Ishikawa (cell line): Measurements from ENCODE around the gene C1orf210.

Experiments
- CEBPB ChIP-seq: IDR thresholded peaks from 2 replicates; pipeline ENCODE4 v1.6.1; 2012
- CREB1 ChIP-seq: IDR thresholded peaks from 2 replicates; pipeline ENCODE4 v1.6.1; 2012; ENCODE audit warnings: low read depth
- EGR1 ChIP-seq: IDR thresholded peaks from 2 replicates; pipeline ENCODE4 v1.6.1; 2012
- EP300 ChIP-seq: IDR thresholded peaks from 2 replicates; pipeline ENCODE4 v1.6.1; 2012; ENCODE audit warnings: borderline replicate concordance
- FOXM1 ChIP-seq: IDR thresholded peaks from 2 replicates; pipeline ENCODE4 v1.6.1; 2012; ENCODE audit warnings: low read depth, borderline replicate concordance
- NFIC ChIP-seq: IDR thresholded peaks from 2 replicates; pipeline ENCODE4 v1.6.1; 2012
- RAD21 ChIP-seq: IDR thresholded peaks from 2 replicates; pipeline ENCODE4 v1.6.1; 2012; ENCODE audit warnings: low read depth
- TAF1 ChIP-seq: IDR thresholded peaks from 2 replicates; pipeline ENCODE4 v1.6.1; 2012; ENCODE audit warnings: low read depth, mild to moderate bottlenecking
- TCF12 ChIP-seq: IDR thresholded peaks from 2 replicates; pipeline ENCODE4 v1.6.1; 2012; ENCODE audit warnings: low read depth
- TEAD4 ChIP-seq: IDR thresholded peaks from 2 replicates; pipeline ENCODE4 v1.6.1; 2012
- YY1 ChIP-seq: IDR thresholded peaks from 2 replicates; pipeline ENCODE4 v1.6.1; 2012; ENCODE audit warnings: low read depth
- ZBTB7A ChIP-seq: IDR thresholded peaks from 2 replicates; pipeline ENCODE4 v1.6.1; 2012; ENCODE audit warnings: low read depth
- TF ChIP-seq, protein P1 (sequence below): IDR thresholded peaks from 2 replicates; pipeline ENCODE4 v1.6.1; 2012
- TF ChIP-seq, protein P2 (sequence below): IDR thresholded peaks from 2 replicates; pipeline ENCODE4 v1.6.1; 2012
- TF ChIP-seq, protein P3 (sequence below): IDR thresholded peaks from 2 replicates; pipeline ENCODE4 v1.6.1; 2012; ENCODE audit warnings: low read depth, mild to moderate bottlenecking

C1orf210 gene

DNA sequence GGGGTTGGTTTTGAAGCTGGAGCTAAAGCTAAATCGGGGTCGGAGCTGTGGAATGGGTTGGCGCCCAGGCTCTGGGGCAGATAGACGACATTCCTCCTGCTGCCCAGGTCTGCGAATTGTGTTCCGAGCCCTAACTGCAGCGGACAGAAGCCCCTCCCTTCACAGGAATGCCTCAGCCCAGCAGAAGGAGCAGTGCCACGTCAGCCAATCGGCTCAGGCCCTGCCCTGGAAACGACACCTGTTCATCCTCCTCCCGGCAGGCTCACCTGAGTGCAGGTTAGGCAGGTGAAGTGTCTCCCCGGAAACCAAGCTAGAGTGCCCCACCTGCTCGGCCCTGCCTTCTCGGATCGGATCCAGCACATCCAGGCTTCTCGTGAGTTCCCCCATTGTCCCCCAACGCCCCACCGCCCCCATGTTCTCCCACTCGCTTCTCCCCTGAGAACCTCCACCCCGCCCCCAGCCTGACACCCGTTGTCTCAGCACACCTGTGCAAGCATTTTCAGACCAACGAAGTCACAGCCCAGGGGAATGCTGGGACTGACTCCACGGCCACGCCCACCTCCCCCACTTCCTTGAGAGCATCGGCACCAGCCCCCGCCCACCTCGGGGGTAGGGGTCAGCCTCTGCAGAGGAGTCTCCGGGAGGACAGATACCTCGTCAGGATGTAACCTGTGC is 14.8 kb downstream of the C1orf210 start:
- TF ChIP-seq NFIC = no peak
- 0 out of 2 replicates have a peak, but pooled peaks have one; percentile 52 for TF ChIP-seq YY1
- TF ChIP-seq, protein P1, sequence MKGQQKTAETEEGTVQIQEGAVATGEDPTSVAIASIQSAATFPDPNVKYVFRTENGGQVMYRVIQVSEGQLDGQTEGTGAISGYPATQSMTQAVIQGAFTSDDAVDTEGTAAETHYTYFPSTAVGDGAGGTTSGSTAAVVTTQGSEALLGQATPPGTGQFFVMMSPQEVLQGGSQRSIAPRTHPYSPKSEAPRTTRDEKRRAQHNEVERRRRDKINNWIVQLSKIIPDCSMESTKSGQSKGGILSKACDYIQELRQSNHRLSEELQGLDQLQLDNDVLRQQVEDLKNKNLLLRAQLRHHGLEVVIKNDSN = peak; percentile 42; the same call in 1 of the 2 replicates
- TF ChIP-seq, protein P2, sequence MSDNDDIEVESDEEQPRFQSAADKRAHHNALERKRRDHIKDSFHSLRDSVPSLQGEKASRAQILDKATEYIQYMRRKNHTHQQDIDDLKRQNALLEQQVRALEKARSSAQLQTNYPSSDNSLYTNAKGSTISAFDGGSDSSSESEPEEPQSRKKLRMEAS = peak; percentile 75
- TF ChIP-seq FOXM1 = no peak
- TF ChIP-seq TAF1 = peak; percentile 67; the same call in 1 of the 2 replicates
- TF ChIP-seq ZBTB7A = no peak
- TF ChIP-seq TEAD4 = peak; percentile 86
- no peak; the same call in 1 of the 2 replicates for TF ChIP-seq EP300

DNA sequence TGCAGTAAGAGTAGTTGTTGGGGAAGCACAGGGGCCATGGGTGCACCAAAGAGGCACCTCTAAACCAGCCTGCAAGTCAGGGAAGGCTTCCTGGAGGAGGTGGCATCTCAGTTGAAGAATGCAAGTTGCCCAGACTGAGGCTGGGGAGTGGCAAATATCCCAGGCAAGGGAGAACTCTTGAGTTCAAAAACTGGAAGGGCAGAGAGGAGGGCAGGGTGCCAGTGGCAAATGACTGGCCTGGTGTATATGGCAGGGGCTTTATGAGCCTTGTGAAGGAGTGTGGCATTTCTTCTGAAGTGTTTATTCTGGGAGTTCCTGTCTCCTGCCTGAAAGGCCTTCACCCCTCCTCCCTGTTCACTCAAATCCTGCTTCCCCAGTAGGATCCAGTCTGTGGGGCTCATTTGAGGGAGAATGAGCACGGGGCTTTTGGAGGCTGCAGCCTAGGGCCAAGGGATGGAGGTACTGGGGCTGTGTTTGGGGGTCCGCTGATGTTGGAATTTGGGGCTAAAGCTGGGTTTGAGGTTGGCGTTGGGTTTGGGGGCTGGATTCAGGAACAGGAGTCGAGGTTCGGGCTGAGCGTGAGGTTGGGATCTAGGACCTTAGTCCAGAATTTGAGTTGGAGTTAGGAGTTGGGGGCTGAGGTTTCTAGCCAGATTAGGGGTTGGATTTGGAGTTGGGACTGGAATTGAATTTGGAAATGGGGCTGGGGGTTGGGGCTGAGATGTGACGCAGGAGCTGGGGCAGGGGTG is 15.6 kb downstream of the C1orf210 start, which contains the start of gene TMEM125:
Gene TMEM125 (plus strand): TSS at position 357 of the 749 bp plus-strand sequence. CDS start 2,740 bp downstream, outside the sequence.
- no peak for TF ChIP-seq FOXM1
- TF ChIP-seq CREB1 = no peak
- no peak for TF ChIP-seq YY1
- TF ChIP-seq, protein P1 = no peak
- TF ChIP-seq, protein P2 = no peak
- no peak for TF ChIP-seq NFIC
- no peak for TF ChIP-seq EGR1
- no peak for TF ChIP-seq TEAD4

DNA sequence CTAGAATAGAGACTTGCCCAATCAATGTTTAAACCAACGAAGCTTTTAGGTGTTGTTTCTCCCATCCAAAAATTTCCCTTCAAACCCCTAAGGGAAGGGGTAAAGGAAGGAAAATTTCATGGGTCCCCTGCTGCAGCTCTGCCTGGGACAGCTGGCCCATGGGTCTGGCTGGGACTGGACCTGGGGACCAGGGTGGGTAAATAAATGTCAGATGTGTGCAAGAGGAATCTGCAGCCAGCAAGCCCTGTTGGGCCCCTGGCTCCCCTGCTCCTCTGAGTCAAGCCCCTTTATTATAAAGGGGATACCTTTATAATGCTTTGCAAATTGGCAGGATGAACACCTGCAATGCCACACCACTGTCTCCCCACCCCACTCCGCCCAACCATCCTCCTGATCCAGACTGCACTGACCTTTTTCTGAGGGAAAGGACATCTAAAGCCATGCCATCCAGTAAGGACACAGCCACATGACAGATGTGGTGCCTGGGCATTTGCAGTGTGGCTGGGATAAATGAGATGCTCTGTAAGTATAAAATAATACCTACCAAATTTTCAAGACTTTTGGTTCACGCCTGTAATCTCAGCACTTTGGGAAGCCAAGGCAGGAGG is 17.5 kb downstream of the C1orf210 start:
- TF ChIP-seq, protein P2 = no peak
- TF ChIP-seq NFIC = no peak
- no peak for TF ChIP-seq EP300
- no peak for TF ChIP-seq TAF1

DNA sequence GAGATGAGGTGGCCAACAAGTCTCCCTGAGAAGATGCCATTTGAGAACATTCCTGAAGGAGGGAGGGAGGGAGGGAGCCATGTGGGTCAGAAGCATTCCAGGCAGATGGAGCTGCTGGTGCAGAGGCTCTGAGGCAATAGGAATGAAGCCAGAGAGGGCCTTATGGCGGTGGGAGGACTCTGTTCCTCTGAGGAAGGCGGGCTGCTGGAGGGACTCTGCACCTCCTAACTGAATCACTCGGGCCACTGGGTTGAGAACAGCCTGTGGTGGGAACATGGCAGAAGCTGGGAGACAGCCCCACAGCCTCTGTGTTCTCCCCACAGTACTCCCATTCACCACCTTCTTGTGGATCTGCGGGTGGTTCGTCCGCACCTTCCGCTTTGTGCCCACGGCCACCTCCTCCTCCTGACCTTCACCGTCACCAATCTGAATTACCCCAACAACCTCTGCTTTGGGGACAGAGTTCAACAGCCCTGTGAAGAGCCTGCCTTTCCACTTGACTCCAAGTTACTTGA is 18.0 kb downstream of the C1orf210 start:
- TF ChIP-seq, protein P1 = no peak
- TF ChIP-seq TCF12 (no peak), NFIC (no peak), EP300 (no peak), YY1 (no peak), TEAD4 (no peak), FOXM1 (no peak), CEBPB (no peak), ZBTB7A (no peak), TAF1 (no peak), EGR1 (no peak), CREB1 (no peak), RAD21 (no peak)
- TF ChIP-seq, protein P3, sequence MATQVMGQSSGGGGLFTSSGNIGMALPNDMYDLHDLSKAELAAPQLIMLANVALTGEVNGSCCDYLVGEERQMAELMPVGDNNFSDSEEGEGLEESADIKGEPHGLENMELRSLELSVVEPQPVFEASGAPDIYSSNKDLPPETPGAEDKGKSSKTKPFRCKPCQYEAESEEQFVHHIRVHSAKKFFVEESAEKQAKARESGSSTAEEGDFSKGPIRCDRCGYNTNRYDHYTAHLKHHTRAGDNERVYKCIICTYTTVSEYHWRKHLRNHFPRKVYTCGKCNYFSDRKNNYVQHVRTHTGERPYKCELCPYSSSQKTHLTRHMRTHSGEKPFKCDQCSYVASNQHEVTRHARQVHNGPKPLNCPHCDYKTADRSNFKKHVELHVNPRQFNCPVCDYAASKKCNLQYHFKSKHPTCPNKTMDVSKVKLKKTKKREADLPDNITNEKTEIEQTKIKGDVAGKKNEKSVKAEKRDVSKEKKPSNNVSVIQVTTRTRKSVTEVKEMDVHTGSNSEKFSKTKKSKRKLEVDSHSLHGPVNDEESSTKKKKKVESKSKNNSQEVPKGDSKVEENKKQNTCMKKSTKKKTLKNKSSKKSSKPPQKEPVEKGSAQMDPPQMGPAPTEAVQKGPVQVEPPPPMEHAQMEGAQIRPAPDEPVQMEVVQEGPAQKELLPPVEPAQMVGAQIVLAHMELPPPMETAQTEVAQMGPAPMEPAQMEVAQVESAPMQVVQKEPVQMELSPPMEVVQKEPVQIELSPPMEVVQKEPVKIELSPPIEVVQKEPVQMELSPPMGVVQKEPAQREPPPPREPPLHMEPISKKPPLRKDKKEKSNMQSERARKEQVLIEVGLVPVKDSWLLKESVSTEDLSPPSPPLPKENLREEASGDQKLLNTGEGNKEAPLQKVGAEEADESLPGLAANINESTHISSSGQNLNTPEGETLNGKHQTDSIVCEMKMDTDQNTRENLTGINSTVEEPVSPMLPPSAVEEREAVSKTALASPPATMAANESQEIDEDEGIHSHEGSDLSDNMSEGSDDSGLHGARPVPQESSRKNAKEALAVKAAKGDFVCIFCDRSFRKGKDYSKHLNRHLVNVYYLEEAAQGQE = no peak
- TF ChIP-seq, protein P2 = no peak

DNA sequence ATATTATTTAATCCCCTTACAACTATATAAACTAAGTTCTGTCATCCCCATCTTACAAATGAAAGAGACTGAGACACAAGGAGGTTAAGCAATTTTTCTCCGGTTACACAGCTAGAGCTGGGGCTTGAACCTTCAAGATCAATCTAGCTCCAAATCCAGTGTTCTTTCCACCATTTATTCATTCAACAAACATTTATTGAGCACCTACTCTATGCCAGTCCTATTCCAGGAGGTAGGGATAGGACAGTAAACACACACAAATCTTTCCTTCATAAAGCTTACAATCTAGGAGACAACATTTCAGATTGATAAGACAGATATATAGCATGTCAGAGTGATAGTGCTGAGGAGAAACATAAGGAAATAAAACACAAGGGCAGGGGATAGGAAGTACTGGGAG is 18.5 kb downstream of the C1orf210 start:
- no peak for TF ChIP-seq EP300
- no peak for TF ChIP-seq CEBPB
- TF ChIP-seq TCF12 = no peak
- TF ChIP-seq TAF1 = no peak
- TF ChIP-seq ZBTB7A = no peak
- TF ChIP-seq, protein P1 = no peak
- TF ChIP-seq, protein P3 = no peak
- TF ChIP-seq TEAD4 = no peak
- no peak for TF ChIP-seq NFIC
- no peak for TF ChIP-seq EGR1
- TF ChIP-seq YY1 = no peak
- no peak for TF ChIP-seq CREB1
- no peak for TF ChIP-seq FOXM1
- TF ChIP-seq RAD21 = no peak
- TF ChIP-seq, protein P2 = no peak
